Activated effector memory CD4-positive, alpha-beta T cell treated with Interleukin-2 at 50 U/mL for 16 hours (primary cell): ENCODE data around the gene GRWD1.

Experiments
- DNase-seq: peaks from one replicate; pipeline ENCODE4 v3.0.0-alpha.2; 2020

Gene GRWD1

GRCh38 chr19:48461651-48461981 lies 15.8 kb downstream of the GRWD1 start:
- DNase-seq: no peak

- no peak for DNase-seq
Observed at GRCh38 chr19:48461982-48462655, 16.3 kb downstream of the GRWD1 start.

GRCh38 chr19:48465215-48465614 lies 19.4 kb downstream of the GRWD1 start:
- DNase-seq: no peak

- no peak for DNase-seq
Observed at GRCh38 chr19:48466561-48467325, 21.0 kb downstream of the GRWD1 start.

- peak; percentile 100 for DNase-seq
Observed at GRCh38 chr19:48468772-48469288, 23.0 kb downstream of the GRWD1 start.

GRCh38 chr19:48469289-48469881 lies 23.6 kb downstream of the GRWD1 start, which contains the start of gene CYTH2:
TSS of gene CYTH2 (plus strand) at chr19:48469369. CDS start at chr19:48469508, 139 bp downstream.
- DNase-seq: peak; percentile 64

- no peak for DNase-seq
Observed at GRCh38 chr19:48469934-48470680, 24.3 kb downstream of the GRWD1 start.

- DNase-seq: no peak
Observed at GRCh38 chr19:48470856-48471255, 25.1 kb downstream of the GRWD1 start.

- DNase-seq: no peak
Observed at GRCh38 chr19:48471836-48472235, 26.1 kb downstream of the GRWD1 start.

- DNase-seq: no peak
Observed at GRCh38 chr19:48473161-48473966, 27.6 kb downstream of the GRWD1 start.

GRCh38 chr19:48474084-48474592 lies 28.4 kb downstream of the GRWD1 start:
- DNase-seq: no peak

GRCh38 chr19:48475369-48476068 lies 29.7 kb downstream of the GRWD1 start:
- DNase-seq: no peak

- no peak for DNase-seq
Observed at GRCh38 chr19:48476176-48476575, 30.4 kb downstream of the GRWD1 start.

GRCh38 chr19:48477067-48477685 lies 31.4 kb downstream of the GRWD1 start:
- no peak for DNase-seq

GRCh38 chr19:48477698-48478338 lies 32.0 kb downstream of the GRWD1 start:
- no peak for DNase-seq

- DNase-seq: no peak
Observed at GRCh38 chr19:48478339-48479256, 32.8 kb downstream of the GRWD1 start.

- DNase-seq: no peak
Observed at GRCh38 chr19:48479686-48480085, 33.9 kb downstream of the GRWD1 start.

- peak; percentile 11 for DNase-seq
Observed at GRCh38 chr19:48480183-48480557, 34.4 kb downstream of the GRWD1 start.
